ENCODE results near the gene SERPINF2.
"Not testable (repeated sequence)": the region's sequence is repeated elsewhere in the genome, so short reads cannot be mapped to it uniquely, and the experiment has no call there.

The SERPINF2 gene

DNA sequence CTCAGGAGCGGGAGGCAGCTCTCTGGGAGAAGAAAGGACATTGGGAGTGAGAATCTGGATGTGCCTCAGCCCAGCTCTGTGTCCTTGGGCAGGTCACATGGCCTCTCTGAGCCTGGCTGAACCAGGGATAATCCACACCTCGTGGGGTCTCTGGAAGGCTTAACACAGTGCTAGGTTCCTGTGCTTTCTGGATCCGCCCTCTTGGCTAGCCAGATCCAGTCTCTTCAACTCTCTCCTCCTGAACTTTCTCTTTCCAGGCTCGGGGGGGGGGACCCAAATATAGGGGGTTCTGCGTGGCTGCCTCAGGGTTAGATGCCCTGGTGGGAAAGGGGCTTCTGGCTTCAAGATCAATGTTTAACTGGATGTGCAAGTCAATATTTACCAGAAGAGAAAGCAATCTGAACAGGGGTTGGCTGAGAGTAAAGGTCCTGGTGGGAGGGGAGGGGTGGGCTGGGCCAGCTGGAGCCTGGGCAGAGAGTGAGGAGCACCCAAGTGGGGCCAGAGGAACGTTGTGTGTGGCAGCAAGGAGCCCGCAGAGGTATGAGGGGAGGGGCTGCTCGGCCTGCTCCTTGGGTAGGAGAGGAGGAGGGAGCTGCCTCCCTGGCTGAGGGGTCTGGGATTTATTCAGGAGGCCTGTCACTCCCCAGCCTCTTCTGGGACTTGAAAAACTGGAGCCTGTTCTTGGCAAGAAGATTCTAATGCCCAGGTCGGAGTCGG is at the start of gene SERPINF2:
Gene SERPINF2, plus strand, starts transcription at position 501 of the 717 bp plus-strand sequence. CDS start 2,125 bp downstream, outside the sequence.
- DNase-seq = no peak

DNA sequence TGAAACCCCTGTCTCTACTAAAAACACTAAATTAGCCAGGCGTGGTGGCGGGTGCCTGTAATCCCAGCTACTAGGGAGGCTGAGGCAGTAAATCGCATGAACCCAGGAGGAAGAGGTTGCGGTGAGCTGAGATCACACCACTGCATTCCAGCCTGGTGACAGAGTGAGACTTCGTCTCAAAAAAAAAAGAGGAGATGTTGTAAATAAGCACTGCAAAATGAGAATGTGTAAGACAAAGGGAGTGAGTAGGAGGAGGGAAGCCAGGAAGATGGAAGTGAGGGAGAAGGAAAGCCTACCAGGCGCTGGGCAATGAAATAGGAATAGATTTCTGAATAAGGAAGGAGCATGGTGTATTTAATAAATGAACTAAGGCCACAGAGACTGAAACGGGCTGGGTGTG is 49.3 kb upstream of the SERPINF2 start:
- DNase-seq = no peak

DNA sequence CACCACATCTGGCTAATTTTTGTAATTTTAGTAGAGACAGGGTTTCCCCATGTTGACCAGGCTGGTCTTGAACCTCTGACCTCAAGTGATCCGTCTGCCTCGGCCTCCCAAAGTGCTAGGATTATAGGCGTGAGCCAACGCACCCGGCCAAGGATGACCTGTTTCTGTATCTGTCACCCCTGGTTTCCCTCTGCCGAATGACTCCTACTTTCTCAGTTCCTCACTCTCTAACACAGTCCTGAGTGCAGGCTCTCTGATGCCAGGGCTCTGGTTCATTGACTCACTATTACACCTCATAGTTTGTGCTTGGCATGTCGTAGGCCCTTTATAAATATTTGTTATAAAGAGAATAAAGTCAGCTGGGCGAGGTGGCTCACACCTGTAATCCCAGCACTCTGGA is 47.3 kb upstream of the SERPINF2 start:
- no peak for DNase-seq

DNA sequence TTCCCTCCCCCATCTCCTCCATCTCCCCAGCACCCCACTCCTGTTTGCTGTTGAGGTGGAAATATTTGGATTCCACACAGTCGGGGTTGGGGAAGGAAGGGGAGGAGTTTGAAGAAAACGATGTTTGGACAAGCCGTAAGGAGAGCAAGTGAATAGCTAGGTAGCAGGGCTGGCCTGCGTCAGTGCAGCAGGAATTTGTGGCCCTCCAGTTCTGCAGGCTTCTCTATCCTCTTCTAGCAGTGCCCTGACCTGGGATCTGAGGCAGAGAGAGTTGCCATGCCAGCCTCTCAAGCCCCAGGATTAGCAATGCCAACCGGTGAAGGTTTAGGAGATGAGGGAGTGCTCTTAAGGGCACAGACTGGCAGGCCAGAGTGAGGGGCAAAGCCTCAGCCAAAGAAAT is 45.0 kb upstream of the SERPINF2 start:
- DNase-seq = no peak

DNA sequence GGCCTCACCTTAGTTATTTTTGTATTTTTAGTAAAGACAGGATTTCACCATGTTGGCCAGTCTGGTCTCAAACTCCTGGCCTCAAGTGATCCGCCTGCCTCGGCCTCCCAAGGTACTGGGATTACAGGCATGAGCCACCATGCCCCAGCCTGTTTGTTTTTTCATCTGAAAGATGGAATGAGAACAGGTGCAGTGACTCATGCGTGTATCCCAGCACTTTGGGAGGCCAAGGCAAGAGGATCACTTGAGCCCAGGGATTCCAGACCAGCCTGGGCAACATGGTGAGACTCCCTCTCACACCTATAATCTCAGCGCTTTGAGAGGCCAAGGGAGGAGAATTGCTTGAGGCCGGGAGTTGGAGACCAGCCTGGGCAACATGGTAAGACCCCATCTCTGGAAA is 42.8 kb upstream of the SERPINF2 start:
- not testable (repeated sequence) for DNase-seq

DNA sequence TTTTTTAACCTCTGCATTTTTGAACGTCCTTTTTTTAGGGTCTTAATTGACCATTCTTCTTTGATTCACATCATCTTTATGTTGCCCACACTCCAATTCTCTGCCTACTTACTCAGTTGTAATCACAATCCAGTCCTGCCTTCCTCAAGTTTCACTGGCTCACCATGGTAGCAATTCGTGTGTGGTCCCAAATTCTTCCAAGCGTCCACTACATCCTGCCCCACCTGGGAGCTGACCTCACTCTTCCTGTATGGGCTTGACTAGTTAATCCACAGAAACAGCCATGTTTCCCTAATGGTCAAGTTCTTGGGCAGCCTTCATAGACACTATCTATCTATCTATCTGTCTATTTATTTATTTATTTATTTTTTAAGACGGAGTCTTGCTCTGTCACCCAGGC is 39.6 kb upstream of the SERPINF2 start:
- no peak for DNase-seq

DNA sequence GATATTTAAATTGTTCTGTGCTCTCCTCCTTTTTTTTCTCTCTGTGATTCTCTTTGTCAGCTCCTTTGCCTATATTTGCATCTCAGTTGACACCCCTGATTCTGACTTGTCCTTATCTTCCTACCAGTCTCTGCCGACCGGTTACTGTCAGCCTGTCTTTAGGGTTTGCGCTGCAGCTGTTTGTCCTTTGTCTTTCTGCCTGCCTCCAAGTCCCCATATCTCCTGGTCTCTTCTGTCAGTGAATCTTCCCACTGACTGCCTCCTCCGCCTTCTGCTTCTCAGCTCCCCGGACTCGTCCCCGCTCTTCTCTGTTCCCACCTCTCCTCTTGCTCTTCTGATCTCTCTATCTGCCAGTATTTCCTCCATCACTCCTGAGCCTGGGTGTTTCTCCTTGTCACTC is 37.7 kb upstream of the SERPINF2 start:
- no peak for DNase-seq

DNA sequence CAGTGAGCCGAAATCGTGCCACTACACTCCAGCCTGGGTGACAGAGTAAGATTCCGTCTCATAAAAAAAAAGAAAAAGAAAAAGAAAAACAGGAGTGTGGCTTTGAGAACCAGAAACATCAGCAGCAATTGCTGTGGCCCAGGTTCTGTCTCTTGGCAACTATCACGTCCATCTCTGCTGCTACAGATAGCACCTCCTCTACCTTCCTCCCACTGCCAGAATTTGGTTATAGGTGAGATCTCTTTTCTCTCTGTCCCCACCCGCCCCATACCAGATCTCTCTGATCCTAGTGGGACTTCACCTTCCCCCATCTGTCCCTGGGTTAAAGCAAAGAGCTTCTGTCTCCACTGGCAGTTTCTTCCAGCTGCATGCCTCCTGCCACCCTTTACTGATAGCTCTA is 35.6 kb upstream of the SERPINF2 start:
- no peak for DNase-seq

DNA sequence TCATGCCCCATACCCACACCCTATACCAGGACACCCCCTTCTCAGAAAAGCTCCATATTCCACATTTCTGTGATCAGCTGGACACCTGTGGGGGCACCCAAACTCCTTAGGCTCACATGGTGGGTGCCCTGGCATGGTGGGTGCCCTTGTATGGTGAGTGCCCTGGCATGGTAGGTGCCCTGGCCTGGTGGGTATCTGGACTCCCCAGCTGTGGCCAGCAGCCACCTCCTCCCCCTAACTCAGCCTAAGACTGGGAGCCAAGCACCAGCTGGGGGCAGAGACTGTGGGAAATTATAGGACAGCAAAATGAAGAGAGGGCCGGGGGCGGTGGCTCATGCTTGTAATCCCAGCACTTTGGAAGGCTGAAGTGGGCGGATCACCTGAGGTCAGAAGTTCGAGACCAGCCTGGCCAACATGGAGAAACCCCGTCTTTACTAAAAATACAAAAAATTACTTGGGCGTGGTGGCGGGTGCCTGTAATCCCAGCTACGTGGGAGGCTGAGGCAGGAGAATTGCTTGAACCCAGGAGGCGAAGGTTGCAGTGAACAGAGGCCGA is 33.8 kb upstream of the SERPINF2 start:
- DNase-seq = not testable (repeated sequence)

DNA sequence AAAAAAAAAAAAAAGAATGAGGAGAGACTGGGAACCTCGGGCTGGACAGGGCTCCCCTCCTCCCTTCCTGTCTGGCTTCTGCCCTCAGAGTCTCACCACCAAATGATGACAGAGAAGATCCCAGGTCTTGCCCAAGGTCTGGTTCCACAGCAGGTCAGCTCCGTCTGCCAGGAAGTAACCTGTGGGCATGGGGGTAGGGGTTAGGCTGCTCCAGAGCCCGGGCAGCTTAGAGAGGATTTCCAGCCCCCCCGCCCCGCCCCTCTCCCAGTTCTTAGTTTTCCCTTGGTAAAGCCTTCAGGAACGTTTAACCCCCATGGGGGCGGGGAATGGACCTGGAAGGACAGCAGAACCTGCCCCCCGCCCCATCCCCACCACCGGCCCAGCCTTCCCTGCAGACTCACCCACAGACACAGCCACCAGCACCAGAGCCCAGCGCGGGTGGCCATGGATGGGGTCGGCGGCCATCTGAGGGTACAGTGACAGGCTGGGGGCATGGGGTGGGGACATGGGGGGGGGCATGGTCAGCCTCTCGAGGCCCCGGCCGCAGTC is 33.2 kb upstream of the SERPINF2 start:
- DNase-seq = no peak

DNA sequence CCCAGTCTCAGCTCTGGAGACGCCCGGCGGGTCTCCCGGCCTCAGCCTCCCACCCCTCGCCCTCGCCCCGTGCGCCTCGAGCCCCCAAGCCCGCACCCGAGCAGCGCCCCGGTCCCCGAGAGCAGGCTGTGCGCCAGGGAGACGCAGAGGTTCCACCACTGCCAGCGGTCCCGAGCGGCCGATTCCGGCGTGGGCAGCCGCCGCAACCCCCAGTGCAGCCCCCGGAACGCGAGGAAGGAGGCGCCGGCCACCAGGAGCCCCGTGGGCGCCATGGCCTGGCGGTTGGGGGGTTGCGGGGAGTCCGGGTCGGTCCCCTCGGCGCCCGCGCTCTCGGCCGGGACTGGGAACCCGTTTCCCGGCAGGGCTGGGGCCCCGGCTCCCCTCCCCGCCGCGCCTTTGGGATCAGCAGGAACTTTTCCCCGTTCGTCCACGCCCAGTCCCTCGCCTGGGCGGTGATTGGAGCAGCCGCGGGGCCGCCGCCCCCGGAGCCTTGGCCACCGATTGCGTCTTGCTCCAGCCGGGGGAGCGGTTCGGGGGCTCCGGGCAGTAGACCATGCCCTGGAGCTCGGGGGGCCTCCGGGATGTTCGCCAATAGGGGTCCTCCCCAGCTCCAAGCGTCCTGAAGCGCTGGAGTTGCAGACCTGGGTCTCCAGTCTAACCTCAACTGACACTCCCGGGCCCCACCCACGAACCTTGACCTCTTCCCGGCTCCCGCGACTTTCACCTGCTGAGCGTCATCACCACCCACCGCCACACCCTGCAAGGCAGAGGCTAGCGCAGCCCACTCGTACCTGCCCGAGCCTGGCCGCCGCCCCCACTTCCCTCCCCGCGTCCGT is 32.5 kb upstream of the SERPINF2 start, which contains the start of gene TLCD2:
Gene TLCD2, minus strand, starts transcription at position 407 of the 836 bp plus-strand sequence. Its CDS starts 135 bp downstream, at position 272.
- no peak for DNase-seq

DNA sequence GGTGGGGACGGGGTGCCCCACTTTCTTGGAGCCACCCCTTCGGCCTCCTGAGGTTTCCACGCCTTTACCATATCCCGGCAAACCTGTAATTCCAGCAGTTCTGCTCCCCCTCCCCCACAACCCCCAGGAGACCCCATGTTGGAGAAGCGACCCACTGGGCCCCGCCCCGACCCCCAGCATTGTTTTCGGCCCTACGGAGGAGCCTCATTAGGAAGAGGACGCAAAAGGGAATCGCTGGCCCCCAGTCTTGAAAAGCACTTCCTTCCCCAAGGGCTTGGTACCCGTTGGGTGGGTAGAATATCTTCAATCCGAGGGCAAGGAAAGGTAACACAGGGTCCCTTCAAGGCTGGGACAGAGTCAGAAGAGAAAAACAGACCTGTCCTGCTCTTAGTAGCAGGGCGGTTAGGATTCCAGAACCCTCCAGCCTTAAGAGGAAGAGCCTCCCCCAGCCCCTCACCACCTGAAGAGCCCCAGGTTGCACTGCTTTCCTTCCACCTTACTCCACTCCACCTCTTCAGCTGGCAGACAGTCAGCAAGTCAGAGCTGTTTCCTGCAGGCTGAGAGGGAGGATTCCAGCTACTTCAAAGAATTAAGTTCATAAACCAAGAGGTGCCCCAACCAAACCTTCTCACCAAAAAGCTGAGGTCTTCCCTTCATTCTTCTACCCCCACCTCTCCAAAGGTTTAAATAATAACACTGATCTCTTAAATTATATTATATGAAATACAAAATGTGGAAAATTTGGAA is 31.7 kb upstream of the SERPINF2 start:
- no peak for DNase-seq

DNA sequence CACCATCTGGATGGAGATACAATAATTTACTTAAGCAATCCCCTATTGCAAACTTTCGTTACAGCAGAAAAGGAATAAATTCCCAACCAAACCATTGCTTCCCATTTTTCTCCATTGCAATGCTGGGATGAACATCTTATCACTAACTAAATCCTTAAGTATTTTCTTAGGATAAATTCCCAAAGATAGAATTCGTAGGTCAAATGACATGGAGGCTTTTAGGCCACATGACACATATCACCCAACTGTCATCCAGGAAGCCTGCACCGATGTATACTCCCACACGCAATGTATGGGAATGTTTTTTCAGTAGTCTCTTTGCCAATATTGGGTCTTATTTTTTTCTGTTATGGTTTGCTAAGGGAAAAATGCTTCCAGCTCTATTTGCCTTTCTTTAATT is 30.9 kb upstream of the SERPINF2 start:
- no peak for DNase-seq

DNA sequence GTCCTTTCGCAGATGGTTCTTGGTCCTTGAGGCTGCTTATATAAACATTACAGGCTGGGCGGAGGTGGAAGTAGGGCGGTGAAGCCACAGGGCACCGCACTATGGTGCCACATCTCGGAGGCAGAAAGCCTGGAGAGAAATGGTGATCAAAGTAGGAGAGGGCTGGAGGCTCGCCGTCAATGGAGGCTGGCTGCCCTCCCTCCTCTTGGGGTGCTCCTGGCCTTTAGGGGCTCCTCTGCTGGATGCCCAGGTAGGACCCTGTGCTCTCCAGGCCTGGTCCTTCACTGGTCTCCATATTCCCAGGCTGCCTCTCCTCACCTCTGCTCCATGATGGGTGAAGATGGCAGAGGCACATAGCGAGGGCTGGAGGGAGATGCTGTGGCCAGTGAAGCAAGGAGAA is 30.4 kb upstream of the SERPINF2 start:
- no peak for DNase-seq

DNA sequence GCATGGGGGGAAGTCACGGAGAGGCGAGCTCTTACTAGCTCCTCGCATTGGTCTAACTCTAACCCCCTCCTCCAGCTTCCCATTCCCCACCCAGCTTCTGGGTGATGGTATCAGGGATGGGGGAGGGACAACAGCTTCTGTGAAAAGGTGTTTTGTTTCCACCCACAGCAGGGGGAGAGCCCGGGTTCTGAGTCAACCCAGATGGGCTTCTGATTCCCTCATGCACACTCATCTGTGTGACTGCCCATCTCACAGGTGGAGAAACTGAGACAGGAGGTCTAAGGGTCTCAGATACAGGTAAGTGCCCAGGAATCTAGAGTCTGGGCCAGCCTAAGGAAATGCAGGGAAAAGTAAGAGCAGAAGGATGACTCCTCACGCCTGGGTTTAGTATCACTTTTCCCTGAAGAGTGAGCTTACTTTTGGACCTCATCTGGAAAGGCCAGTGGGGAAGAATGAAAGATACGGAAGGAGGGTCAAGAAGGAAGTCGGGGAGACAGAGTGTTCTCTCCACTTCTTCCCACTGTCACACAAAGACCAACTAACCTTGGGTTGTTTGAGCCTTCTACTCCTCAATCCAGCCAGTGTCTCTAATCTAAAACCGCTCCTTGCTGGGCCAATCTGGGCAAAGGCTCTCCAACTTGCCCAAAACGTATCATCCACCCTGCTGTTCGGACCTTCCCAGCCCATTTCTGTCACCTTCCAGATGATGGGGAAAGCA is 29.4 kb upstream of the SERPINF2 start:
- no peak for DNase-seq

DNA sequence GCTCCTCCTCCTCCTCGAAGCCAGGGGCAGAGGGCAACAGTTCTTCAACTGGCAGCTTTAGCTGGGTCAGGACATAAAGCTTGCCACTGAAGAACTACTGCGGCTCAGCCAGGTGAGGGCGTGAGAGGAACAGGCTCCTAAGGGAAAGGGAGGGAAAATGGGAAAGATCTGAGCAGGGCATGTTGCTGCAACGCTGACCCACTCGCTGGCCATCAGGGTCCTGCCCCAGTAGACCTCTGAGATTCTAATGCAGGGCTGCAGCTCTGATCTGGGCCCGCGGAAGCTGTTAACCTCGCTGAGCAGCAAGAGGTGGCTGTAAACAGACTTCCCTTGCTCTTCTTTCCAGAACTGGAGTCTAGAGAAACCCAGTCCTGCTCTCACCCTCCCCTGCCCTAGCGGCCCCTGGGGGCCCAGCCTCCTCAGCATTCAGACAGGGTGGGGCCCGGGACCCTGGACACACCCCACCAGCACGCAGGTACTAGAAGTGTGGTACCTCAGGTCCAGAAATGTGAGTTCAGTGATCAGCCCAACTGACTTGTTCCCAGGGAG is 28.7 kb upstream of the SERPINF2 start:
- no peak for DNase-seq

DNA sequence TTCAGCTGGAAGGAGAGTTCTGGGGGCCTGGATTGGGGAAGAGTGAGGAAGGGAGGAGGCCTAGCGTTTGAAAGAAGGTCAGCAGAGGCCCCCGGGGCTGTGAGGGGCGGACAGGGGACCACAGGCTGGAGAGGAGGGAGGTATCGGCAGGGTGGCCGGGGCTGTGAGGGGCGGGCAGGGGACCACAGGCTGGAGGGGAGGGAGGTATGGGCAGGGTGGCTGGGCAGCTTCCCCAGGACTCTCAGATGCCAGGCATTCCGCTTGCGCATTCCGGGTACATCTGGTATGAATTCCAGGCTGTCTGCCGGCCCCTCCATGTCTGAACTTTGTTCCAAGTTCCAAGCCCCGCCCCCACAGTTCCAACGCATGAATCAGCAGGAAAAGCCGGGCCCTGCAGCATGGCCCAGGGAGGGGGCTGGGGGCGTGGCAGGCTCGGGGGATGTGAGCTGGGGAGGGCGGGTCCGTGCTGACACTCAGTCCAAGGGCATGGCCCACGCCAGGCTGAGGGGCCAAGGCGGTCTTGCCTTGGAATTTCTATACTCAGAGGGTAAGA is 28.2 kb upstream of the SERPINF2 start:
- DNase-seq = peak; percentile 71

DNA sequence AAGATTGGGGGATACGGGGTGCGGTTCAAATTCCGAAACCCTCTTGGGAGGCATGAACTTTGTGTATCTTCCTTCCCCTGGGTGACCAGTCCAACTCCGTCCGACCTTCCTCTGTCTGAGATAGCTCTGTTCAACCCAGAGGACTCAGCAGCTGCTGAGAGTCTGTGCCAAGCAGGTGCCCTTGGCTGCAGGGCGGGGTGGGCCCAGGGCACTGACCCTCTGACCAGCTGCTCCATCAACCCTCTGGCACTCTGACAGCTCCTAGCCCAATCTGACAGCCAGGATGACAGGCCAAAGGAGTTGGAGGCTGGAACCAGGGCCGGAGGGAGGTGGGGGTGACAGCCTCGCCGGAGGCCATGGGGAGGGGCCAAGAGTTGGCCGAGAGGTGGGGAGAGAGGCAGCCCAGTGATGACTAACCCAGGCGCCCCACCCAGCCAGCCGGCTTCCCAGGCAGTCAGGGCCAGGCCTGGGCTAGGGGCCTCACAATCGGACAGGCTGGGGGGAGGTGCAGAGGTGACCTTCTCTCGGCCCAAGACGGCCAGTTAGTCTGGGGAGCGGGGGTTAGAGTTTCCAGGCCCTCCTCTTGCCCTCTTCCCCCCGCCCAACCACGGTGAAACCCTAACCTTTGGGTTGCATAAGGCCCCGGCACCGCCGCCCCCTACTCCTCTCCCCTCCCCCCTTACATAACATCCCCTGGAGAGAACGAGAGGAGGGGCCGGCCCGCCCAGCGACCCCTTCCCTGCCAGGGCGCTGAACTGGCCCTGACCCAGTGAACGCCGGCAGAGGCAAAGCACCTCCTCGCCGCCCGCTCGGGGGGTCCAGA is 27.5 kb upstream of the SERPINF2 start:
- DNase-seq = no peak

DNA sequence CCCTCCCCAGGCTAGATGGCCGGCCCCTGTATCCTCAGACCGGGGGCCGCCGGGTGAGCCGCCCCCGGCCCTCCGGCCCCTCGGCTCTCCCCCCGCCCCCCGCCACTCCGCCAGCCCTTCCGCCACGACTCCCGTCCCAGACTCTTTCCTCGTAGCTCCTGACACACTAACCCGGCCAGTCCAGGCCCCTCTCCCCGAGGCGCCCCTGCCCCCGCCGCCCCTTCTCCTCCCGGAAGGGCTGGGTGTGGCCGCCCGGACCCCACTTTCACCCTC is 26.9 kb upstream of the SERPINF2 start:
- no peak for DNase-seq

DNA sequence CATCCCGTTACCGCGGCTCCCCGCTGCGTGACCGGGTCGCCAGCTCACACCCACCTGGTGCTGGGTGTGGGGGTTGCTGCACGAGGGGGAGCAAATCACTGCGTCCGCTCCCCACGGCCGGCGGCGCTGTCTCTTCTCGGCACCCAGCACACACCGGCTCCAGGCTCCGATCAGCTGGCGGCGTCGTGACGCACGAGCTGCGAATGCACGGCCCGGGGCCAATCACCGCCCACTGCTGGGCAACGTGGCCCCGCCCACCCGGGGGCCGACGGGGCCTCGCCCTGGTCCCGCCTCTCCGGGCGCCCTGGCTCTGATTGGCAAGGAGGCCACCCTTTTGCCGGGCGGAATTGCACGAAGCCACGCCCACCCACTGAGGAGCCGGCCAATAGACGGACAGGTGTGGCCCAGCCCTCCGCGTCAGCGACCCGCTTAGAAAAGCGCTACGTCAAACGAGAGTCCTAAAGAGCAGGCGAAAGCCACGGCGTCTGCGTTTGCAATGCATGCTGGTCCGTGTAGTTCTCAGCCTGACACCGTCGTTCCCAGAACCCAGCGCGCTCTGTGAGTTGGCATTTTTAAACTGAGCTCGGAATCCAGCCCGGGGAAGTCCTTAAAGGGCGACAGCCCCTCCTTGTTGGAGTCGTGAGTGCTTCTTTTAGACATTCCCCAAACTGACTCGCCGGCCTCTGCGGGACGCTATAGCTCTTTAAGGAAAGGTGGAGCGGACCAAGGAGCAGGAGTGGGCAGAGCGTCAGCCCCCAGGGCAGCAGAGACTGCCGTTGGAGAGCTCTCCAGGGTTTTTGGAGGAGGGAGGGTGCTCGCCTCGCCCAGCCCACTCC is 26.4 kb upstream of the SERPINF2 start:
- DNase-seq = peak; percentile 100

Data from midbrain (tissue), 1 donor.